Astrocyte (in vitro differentiated cells and primary cell): Measurements from ENCODE around the gene ANKRD66.

Experiments used
- CTCF ChIP-seq: IDR thresholded peaks from 2 replicates; pipeline ENCODE4 v1.5.1; 2011; ENCODE audit warnings: low read depth, mild to moderate bottlenecking, inconsistent platforms, low read length, moderate library complexity; ENCODE audit not compliant: insufficient read depth
- EZH2 ChIP-seq: IDR thresholded peaks from 2 replicates; pipeline ENCODE4 v1.6.1; 2012; ENCODE audit warnings: mild to moderate bottlenecking, low read length, inconsistent platforms; ENCODE audit not compliant: insufficient read depth

DNA sequence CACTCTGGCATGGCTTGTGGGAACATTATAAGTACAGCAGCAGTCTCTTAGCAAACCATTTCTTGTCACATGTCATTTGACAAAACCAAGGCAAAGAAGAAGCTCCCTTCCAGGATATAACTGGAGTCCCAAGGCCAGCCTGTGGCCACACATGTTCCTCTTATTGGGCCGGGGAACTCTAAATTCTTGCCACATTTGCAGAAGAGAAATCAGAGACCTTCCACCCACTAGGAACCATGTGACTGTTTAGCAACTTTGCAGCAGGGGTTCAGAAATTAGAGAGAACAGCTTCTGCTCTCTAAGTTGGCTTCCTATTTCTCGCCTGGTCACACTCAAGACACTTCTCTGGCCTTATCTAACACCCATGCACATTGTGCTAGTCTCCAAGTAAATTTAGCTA lies 26.0 kb downstream of the ANKRD66 start:
- TF ChIP-seq CTCF: no peak
- no peak for TF ChIP-seq EZH2
